ENCODE measurements around the gene GRIK2. TPM values are rescaled to one million over a fixed set of nuclear protein-coding genes. Genes with fewer than 3 reads are reported as not detected.
"Not testable (repeated sequence)": the region's sequence is repeated elsewhere in the genome, so short reads cannot be mapped to it uniquely, and the experiment has no call there.

GRIK2 gene
- total RNA-seq, 4 donors from 2014 or later: 0.30 to 4.1 (median 1.3) TPM

GRCh38 chr6:101365181-101365580, 28.3 kb upstream of the GRIK2 start:
- H3K4me1 ChIP-seq: no peaks in the 10 kb centered on the region
- no peaks in the 10 kb centered on the region for H3K27me3 ChIP-seq
- no peak overlapping the region for H3K27ac ChIP-seq
- WGBS: 90% methylated on average over 4 of the region's 4 CpGs
- no peaks in the 10 kb centered on the region for H3K9me3 ChIP-seq
- no peaks in the 10 kb centered on the region for H3K36me3 ChIP-seq
- no peak overlapping the region for H3K4me3 ChIP-seq
- TF ChIP-seq EP300 (IDR thresholded peaks at IDR 0.05): no peak
- no peak for DNase-seq (ENCODE audit: low spot score in 2 of 2)

GRCh38 chr6:101379926-101380325, 13.6 kb upstream of the GRIK2 start:
- H3K9me3 ChIP-seq: no peaks in the 10 kb centered on the region
- no peaks in the 10 kb centered on the region for H3K27me3 ChIP-seq
- no peaks in the 10 kb centered on the region for H3K36me3 ChIP-seq
- no peaks in the 10 kb centered on the region for H3K4me1 ChIP-seq
- H3K27ac ChIP-seq: no peak overlapping the region
- DNase-seq (ENCODE audit: low spot score in 2 of 2): no peak
- WGBS: 93% methylated on average over 2 of the region's 2 CpGs
- no peak overlapping the region for H3K4me3 ChIP-seq
- TF ChIP-seq POLR2AphosphoS5 (IDR thresholded peaks at IDR 0.05) (no peak), EP300 (IDR thresholded peaks at IDR 0.05) (no peak), POLR2A (IDR thresholded peaks at IDR 0.05) (no peak), CTCF (IDR thresholded peaks at IDR 0.05) (no peak)

GRCh38 chr6:101380897-101381630, 12.4 kb upstream of the GRIK2 start:
- no peaks in the 10 kb centered on the region for H3K27me3 ChIP-seq
- no peak for DNase-seq (ENCODE audit: low spot score in 2 of 2)

GRCh38 chr6:101383747-101384146, 9.8 kb upstream of the GRIK2 start:
- not testable (repeated sequence) for H3K27me3 ChIP-seq; H3K4me3 ChIP-seq; DNase-seq (ENCODE audit: low spot score in 2 of 2); H3K4me1 ChIP-seq; H3K9me3 ChIP-seq; H3K36me3 ChIP-seq; H3K27ac ChIP-seq
- WGBS: 95% methylated on average over 5 of the region's 5 CpGs

More at GRCh38 chr6:101380897-101381630, 12.4 kb upstream of the GRIK2 start:
- 53% methylated on average over 2 of the region's 2 CpGs for WGBS
- Histone ChIP-seq H3K36me3 (no peaks in the 10 kb centered on the region), H3K9me3 (no peaks in the 10 kb centered on the region), H3K4me3 (no peak overlapping the region), H3K27ac (no peak overlapping the region), H3K4me1 (no peaks in the 10 kb centered on the region)
- TF ChIP-seq POLR2AphosphoS5 (IDR thresholded peaks at IDR 0.05) (no peak), EP300 (IDR thresholded peaks at IDR 0.05) (no peak), CTCF (IDR thresholded peaks at IDR 0.05) (no peak), POLR2A (IDR thresholded peaks at IDR 0.05) (no peak)

GRCh38 chr6:101386982-101387381, 6.5 kb upstream of the GRIK2 start:
- Histone ChIP-seq H3K27me3 (peaks cover 16% of the 10 kb centered on the region), H3K27ac (no peak overlapping the region), H3K4me1 (peaks cover 1% of the 10 kb centered on the region), H3K9me3 (no peaks in the 10 kb centered on the region), H3K36me3 (no peaks in the 10 kb centered on the region), H3K4me3 (no peak overlapping the region)
- no peak for DNase-seq (ENCODE audit: low spot score in 2 of 2)
- WGBS: 81% methylated on average over 1 of the region's 1 CpG
- TF ChIP-seq CTCF (IDR thresholded peaks at IDR 0.05) (no peak), POLR2AphosphoS5 (IDR thresholded peaks at IDR 0.05) (no peak), POLR2A (IDR thresholded peaks at IDR 0.05) (no peak), EP300 (IDR thresholded peaks at IDR 0.05) (no peak)

- no peak for DNase-seq (ENCODE audit: low spot score in 2 of 2)
- H3K27ac ChIP-seq: no peak overlapping the region
- peak overlapping the region; percentile 57 for H3K4me3 ChIP-seq
- 10% methylated on average over 21 of the region's 24 CpGs for WGBS
- no peaks in the 10 kb centered on the region for H3K9me3 ChIP-seq
- no peaks in the 10 kb centered on the region for H3K36me3 ChIP-seq
- TF ChIP-seq EP300 (IDR thresholded peaks at IDR 0.05): no peak
- TF ChIP-seq POLR2AphosphoS5 (IDR thresholded peaks at IDR 0.05): no peak
- no peak for TF ChIP-seq CTCF (IDR thresholded peaks at IDR 0.05)
- no peak for TF ChIP-seq POLR2A (IDR thresholded peaks at IDR 0.05)
- H3K4me1 ChIP-seq: peaks cover 26% of the 10 kb centered on the region
- peaks cover 46% of the 10 kb centered on the region for H3K27me3 ChIP-seq
These were observed 1.5 kb upstream of the GRIK2 start for GRCh38 chr6:101391772-101392585.

Measured in suprapubic skin (tissue), 4 donors.